DMS 273 (cell line): ENCODE results near the gene SNX8.

Source experiments
- DNase-seq: peaks from one replicate; lab custom pipeline; 2025; ENCODE audit not compliant: unreplicated experiment; lab: John Stamatoyannopoulos, UW

SNX8 gene

DNA sequence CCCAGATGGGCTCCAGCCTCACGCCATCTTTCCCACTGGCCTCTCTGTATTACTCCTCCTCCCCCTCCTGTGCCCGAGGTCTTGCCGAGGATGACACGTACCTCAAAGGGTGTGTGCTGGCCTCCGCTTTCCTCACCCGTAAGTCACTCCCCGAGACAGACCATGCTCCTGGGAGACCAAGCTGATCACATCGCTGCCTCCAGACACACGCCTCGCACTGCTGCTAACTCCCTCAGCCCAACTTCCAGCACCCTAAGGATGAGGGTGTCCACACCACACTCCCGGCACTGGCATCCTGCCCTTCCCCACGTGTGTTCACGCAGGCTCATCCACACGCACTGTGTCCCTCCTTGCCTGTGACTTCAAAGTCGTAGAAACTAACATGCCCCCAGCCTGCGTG lies 105.5 kb downstream of the SNX8 start:
- no peak for DNase-seq

DNA sequence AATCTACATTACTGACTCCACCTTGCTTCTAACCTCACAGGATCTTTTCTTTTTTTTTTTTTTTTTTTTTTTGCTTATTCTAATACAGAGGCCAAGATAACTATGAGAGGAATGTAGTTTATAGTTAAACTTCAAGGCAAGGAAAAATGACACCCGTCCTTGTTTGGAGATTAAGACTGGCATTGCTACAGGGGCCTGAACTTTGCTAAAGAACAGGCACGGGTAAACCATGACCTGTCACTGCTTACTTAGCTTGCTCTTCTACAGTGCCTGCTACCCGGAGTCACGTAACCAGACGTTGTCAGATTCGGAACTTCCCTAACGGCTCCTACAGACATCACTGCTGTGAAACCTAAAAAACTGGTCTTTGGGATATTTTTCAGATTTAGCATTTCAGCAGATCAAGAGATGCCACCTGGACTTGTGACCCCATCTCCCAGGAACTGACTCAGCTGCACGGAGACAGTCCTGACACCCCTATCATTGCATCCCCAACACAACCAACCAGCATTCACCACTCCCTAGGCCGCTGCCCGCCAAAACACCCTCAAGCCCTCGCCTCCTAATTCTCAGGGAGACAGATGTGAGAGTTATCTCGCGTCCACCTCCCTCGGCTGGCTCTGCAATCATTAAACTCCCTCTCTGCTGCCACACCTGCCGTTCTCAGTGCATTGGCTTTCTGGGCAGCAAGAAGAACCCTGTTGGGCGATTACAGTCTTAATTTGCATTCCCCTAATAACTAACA lies 109.0 kb downstream of the SNX8 start:
- no peak for DNase-seq

DNA sequence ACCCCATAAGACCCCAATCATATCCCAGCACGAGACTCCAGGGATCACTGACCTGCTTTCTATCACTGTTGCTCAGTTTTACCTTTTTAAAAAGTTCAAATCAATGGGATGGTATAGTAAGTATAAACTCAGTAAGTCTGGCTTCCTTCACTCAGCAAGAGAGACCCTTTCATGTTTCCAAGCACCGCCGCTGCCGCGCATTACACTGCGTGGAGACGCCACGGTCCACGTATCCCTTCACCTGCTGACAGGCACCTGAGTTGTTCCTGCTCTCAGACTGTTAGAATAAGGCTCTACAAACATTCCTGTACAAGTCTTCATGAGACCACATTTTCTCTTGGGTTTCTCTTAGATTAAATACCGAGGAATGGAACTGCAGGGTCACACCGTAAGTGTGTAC lies 109.8 kb downstream of the SNX8 start:
- no peak for DNase-seq

DNA sequence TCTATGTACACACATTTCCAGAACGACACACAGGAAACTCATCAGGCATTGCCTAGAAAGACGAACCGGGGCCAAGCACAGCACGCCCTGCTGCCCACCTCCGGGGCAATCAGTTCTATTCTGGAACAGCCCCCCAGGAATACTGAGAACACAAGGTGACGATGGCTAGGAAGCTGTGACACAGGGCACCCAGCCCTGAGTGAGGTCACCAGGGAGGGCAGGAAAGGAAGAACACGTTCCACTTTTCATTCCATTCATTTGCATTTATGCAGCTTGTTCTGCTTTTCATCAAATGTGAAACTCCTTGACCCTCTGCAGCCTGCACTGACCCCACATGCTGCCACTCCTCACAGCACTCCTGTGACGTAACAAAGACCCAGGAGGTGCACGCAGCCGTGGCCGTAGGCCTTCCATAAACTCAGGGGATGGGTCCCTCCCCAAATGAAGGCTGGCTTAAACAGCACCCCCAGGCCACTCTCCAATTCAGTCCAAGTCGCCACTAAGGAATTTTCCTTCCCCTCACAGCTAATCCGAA lies 110.4 kb downstream of the SNX8 start:
- DNase-seq: no peak

DNA sequence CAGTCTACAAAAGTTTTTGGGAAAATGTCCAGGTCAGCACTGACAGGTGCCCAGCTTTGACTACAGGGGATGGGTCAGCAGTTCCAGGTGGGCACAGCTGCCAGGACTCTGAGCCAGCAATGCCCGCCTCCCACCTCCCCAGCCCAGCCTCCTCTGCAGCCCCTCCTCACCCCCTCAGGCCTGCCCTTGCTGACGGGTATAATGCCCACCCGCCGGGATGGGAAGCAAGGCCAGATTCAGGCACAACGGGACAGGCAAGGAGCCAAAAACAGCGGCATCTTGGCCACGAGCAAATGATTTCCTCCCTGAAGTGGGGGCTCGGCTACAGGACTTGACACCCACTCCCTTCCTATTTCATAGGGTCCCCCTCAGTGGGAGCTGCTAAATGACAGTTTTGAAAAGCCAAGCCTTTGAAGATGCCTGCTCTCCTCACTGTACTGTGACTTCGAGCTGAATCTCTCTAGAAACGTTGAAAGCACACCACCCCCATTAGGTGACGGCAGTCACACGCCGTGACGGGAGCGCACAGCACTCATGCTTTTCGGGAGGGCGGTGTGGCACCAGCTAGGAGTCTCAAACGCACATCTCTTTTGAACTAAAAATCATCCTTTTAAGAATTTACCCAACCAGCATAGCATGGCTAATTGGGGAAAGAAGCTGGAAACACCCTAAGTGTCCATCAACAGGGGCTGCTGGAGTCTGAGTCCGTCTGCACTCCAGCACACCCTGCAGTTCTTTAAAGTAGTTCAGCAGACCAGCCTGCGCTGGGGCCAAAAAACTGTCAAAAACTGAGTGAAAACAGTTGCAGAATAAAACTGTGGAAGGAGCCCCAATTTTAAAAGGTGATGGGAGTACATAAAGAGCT lies 111.1 kb downstream of the SNX8 start:
- DNase-seq: no peak

DNA sequence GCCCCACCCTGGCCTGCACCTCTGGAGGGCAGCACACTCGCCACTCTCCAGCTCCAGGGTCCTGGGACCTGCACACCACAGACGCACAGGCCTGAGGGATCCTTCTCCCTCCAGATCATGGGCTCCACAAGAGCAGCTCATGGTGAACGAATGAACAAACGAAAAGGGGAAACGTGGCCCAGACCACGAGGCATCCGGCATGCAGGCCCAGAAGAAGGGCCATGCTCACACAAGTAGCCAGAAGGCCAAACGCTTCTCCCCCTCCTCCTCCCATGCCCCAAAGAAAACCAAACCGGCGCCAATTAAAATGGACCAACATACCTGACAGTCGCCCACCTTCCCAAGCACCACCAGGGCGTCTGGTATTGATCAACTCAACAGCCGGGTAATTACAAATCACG lies 111.9 kb downstream of the SNX8 start:
- no peak for DNase-seq
